ENCODE data around the gene ARIH1. TPM values are rescaled to one million over a fixed set of nuclear protein-coding genes. Genes with fewer than 3 reads are reported as not detected.
A peak's percentile ranks its signal among the peaks of the same experiment; 100 is the strongest.
"Not testable (repeated sequence)": the region's sequence is repeated elsewhere in the genome, so short reads cannot be mapped to it uniquely, and the experiment has no call there.

The ARIH1 gene
- total RNA-seq, 1 donor = 37.6 TPM

DNA sequence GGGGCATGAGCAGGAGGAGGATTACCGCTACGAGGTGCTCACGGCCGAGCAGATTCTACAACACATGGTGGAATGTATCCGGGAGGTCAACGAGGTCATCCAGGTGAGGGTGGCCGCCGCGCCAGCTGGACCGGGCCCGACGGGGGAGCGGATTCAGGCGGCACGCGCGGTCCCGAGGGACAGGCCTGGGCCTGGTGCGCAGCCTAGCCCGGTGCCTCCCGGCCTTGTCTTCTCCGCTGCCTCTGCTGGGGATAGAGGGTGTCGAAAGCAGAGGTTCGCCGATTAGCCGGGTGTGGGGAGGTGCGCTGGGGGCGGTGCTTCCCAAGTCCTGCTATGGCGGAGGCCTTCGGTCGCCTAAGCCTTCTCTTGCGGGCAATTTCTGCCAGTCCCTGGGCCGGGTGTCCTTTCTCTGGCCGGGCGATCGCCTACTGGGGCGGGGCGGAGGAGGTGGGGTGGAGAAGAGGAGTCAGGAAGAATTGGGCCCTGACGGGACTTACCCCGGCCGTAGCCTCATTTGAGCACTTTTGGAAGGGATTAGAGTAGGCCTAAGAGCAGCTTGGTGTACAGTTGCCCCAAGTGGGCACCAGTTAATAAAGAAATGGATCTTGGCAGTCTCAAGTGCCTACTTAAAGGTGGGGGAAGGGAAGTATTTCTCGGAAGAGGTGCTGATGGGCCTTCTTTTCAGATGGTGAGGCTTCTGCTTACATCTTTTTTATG lies 940 bp downstream of the ARIH1 start:
- peak; percentile 87 for DNase-seq (ENCODE audit: low read depth)
- peak overlapping the region; percentile 92 for H3K4me3 ChIP-seq (ENCODE audit: low read depth, low read length)
- TF ChIP-seq, protein P1, sequence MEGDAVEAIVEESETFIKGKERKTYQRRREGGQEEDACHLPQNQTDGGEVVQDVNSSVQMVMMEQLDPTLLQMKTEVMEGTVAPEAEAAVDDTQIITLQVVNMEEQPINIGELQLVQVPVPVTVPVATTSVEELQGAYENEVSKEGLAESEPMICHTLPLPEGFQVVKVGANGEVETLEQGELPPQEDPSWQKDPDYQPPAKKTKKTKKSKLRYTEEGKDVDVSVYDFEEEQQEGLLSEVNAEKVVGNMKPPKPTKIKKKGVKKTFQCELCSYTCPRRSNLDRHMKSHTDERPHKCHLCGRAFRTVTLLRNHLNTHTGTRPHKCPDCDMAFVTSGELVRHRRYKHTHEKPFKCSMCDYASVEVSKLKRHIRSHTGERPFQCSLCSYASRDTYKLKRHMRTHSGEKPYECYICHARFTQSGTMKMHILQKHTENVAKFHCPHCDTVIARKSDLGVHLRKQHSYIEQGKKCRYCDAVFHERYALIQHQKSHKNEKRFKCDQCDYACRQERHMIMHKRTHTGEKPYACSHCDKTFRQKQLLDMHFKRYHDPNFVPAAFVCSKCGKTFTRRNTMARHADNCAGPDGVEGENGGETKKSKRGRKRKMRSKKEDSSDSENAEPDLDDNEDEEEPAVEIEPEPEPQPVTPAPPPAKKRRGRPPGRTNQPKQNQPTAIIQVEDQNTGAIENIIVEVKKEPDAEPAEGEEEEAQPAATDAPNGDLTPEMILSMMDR (IDR thresholded peaks at IDR 0.05; ENCODE audit: insufficient read depth, low read depth, low read length) = no peak

DNA sequence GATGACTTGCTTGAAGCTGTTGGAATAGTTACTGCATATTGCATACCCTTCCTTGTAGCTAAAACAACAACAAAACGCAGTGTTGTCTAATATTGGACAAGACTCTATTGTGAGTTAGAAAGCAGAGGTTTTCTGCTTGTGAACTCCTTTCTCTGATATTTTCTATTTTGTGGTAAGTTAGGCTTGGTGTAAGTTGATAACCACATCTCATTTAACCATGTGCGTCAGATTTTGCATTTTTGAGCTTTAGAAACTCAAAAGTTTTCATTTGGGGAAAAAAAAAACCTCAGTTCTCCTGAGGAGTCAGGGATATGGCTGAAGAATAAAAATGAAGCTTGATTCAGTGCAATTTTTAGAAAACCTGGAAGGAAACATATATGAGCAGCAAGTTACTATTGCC lies 1.5 kb downstream of the ARIH1 start:
- peak overlapping the region; percentile 92 for H3K4me3 ChIP-seq (ENCODE audit: low read depth, low read length)
- DNase-seq (ENCODE audit: low read depth) = no peak
- TF ChIP-seq, protein P1 (IDR thresholded peaks at IDR 0.05; ENCODE audit: insufficient read depth, low read depth, low read length) = no peak

GRCh38 chr15:72476330-72476729 lies 2.2 kb downstream of the ARIH1 start:
- peak overlapping the region; percentile 92 for H3K4me3 ChIP-seq (ENCODE audit: low read depth, low read length)
- DNase-seq (ENCODE audit: low read depth) = not testable (repeated sequence)

GRCh38 chr15:72481015-72481659 lies 7.0 kb downstream of the ARIH1 start:
- TF ChIP-seq, protein P1 (IDR thresholded peaks at IDR 0.05; ENCODE audit: insufficient read depth, low read depth, low read length) = no peak
- DNase-seq (ENCODE audit: low read depth) = peak; percentile 49
- no peak overlapping the region for H3K4me3 ChIP-seq (ENCODE audit: low read depth, low read length)

DNA sequence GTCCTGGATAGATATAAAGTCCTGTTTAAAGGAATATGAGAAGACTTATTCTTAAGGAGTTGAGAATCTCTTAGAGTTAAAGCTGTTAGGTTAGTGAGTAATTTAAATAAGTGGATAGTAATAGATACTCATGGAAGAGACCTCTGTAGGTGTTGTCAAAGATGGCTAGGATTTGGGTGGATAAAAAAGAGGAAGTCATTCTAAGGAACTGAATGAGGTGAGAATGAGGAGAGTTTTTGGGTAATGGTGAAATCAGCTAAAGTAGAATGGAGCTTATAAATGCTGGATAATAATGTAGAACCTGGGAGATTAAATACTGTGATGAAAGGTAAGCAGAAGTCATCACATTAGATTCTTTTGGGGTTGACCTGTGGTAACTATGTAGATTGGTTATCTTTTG lies 8.1 kb downstream of the ARIH1 start:
- no peak overlapping the region for H3K4me3 ChIP-seq (ENCODE audit: low read depth, low read length)
- TF ChIP-seq, protein P1 (IDR thresholded peaks at IDR 0.05; ENCODE audit: insufficient read depth, low read depth, low read length) = no peak
- no peak for DNase-seq (ENCODE audit: low read depth)

- DNase-seq (ENCODE audit: low read depth) = no peak
- TF ChIP-seq, protein P1 (IDR thresholded peaks at IDR 0.05; ENCODE audit: insufficient read depth, low read depth, low read length) = no peak
- no peak overlapping the region for H3K4me3 ChIP-seq (ENCODE audit: low read depth, low read length)
Measured at GRCh38 chr15:72483279-72483678, 9.1 kb downstream of the ARIH1 start.

DNA sequence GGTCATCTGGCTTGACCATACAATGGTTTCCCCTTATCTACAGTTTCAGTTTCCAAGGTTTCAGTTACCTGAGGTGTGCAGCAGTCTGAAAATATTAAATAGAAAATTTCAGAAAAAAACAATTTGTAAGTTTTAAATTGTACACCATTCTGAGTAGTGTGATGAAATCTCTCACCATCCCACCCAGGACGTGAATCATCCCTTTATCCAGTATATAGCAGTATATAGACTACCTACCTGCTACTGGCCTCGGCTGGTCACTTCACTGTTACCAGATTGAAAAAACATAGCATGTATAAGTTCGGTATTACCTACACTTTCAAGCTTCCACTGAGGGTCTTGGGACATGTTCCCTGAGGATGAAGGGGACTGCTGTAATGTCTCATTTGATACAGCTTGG lies 12.0 kb downstream of the ARIH1 start:
- no peak for DNase-seq (ENCODE audit: low read depth)
- no peak overlapping the region for H3K4me3 ChIP-seq (ENCODE audit: low read depth, low read length)
- TF ChIP-seq, protein P1 (IDR thresholded peaks at IDR 0.05; ENCODE audit: insufficient read depth, low read depth, low read length) = no peak
